ENCODE data around the gene ZNF225. TPM values are rescaled to one million over a fixed set of nuclear protein-coding genes. Genes with fewer than 3 reads are reported as not detected.

The ZNF225 gene
- total RNA-seq, result 2.4 and 2.8 TPM in 2 replicates

DNA sequence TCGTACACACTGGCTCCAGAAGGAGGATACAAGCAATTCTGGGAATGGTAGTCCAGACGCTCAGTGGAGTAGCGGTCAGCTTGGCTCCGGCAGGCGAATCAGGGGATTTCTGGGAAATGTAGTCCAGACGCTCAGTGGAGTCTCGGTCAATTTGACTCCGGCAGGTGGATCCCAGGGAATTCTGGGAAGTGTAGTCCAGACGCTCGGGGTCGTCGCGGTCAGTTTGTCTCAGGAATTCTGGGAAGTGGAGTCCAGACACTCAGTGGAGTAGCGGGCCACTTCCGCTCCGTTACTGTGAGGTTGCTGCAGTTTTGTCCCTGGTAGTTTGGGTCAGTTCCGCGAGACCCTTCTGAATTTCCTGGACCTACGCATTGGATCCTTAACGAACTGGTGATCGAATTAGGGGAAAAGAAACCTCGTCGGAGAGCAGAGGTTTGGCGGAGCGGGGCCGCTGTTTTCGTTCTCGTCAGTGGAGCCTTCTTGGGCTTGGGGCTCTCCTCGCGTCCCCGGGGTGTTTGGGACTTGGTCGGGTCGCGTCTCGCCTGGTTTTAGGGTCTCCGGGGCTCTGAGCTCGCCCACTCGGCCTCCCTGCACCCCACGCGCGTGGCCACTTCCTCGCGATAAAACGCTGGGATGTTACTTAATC is at the start of gene ZNF225:
Gene ZNF225, plus strand, starts transcription at position 262 of the 646 bp plus-strand sequence. CDS start 2,429 bp downstream, outside the sequence.

DNA sequence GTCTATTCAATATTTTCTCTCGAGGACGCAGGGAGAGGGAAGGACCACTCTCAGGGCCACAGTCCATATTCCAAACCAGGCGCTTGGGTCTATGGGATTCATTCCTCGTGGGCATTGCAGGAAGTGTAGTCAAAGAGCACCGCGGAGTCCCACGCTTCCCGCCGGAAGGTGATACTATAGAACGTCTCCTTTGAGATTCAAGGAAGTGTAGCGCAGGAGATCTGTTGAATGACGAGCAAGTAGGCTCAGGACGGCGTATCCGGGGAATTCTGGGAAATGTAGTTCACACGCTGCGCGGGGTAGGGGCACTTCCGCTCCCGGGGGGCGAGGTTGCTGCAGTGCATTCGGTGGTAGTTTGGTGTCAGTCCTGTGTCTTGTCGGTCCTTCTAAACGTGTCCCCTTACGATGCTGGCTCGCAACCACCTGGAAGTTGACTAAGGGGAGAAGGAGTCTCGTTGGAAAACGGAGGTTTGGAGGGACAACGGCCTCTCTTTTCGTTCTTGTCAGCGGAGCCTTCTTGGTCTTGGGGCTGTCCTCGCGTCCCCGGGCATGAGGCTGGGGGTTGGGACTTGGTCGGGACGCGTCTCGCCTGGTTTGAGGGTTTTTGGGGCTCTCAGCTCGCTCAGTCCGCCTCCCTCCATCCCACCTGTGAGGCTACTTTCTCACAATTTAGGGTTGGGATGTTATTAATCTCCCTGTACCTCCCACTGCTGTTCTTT is 41.2 kb upstream of the ZNF225 start, which contains the start of gene ZNF284:
Gene ZNF284, plus strand, starts transcription at position 336 of the 719 bp plus-strand sequence. CDS start 4,231 bp downstream, outside the sequence.

DNA sequence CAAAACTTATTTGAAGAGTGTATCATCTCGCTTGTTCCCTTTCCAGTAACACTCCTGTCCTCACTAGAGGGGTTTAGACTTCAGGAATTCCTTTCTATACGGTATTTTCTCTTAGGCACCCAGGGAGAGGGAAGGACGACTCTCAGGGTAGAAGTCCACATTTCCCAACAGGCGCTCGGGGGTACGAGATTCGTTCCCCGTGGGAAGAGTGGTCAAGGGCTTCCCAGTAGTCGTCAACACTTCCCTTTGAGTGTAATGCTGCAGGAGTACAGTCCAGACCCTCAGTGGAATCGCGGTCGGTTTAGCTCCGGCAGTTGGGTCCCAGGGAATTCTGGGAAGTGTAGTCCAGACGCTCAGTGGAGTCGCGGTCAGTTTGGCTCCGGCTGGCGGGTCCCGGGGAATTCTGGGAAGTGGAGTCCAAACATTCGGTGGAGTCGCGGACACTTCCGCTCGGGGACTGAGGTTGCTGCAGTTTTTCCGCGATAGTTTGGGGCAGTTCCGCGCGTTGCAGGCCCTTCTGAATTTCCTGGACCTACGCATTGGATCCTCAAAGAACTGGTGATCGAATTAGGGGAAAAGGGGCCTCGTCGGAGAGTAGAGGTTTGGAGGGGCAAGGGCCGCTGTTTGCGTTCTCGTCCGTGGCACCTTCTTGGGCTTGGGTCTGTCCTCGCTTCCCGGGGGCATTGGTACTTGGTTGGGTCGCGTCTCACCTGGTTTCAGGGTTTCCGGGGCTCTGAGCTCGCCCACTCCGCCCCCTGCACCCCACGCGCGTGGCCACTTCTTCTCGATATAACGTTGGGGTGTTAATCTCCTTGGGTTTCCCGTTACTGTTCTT is 19.1 kb upstream of the ZNF225 start, which contains the start of gene ZNF224:
Gene ZNF224, plus strand, starts transcription at position 431 of the 835 bp plus-strand sequence. CDS start 3,513 bp downstream, outside the sequence.

DNA sequence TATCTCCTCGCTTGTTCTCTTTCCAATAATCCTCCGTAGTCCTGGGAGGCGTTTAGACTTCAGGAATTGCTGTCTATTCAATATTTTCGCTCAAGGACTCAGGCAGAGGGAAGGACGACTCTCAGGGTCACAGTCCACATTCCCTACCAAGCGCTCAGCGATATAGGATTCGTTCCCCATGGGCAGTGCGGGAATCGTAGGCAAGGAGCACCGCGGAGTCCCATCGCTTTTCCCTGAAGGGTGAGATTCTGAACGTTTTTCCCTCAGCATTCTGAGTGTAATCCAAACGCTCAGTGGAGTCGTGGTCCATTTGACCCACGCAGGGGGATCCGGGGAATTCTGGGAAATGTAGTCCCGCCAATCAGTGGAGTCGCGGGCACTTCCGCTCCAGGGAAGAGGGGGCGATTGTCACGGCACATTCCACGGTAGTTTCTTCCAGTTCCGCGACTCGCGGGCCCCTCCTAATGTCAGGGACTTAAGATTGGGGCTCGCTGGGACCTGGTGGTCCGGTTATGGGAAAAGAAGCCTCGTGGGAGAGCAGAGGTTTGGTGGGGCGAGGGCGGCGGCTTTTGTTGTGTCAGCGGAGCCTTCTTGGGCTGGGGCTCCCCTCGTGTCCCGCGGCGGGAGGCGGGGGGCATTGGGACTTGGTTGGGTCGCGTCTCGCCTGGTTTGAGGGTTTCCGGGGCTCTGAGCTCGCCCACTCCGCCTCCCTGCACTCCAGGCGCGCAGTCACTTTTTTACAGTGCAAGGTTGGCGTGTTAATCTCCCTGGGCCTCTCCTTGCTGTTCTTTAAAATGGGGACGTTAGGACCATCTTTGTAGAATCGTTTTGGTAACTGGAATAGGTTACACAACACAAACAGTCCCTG is 28.2 kb downstream of the ZNF225 start, which contains the start of gene ZNF234:
Gene ZNF234, plus strand, starts transcription at position 364 of the 868 bp plus-strand sequence. CDS start 3,079 bp downstream, outside the sequence.

DNA sequence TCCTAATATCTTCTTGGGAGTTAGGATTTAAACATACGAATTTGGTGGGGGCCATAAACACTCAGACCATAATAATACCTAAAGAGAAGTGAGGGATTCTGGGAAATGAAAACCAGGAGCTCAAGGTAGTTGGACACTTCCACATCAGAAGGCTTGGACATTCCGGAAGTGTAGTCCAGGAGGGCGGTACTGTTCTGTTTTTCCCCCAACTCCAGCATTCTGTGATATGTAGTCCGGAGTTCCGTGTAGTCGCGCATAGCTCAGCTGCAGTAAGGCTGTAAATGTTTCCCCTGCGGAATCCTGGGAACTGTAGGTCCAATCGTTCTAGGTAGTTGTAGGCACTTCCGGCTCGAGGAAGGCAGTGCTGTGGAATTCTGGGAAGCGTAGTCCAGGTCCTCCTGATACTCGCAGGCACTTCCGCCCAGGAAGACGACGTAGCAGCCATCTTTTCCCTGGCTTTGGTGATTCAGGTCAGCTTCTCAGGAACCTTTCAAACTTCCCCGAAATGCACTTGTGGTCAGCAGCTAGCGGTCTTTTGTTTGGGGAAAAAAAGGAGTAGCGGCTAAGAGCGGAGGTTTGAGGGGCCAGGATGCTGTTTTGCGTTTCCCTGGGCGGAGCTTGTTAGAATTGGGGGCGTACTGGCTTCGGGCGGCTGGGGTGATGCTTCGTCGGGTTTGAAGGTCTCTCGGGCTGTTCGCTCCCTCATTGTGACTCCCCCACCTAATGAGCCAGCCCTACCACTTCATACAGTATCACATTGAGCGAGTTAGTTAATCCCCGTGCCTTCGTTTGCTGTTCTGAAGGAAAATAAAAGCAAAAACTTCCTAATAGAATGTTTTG is 51.7 kb downstream of the ZNF225 start, which contains the start of gene ZNF226:
Gene ZNF226, plus strand, starts transcription at position 428 of the 840 bp plus-strand sequence. CDS start 4,981 bp downstream, outside the sequence.

Other genes with a start within 250 kb of the ZNF225 start
- 2.6 and 3.3 TPM in 2 replicates for gene ZNF404, start 229.4 kb upstream of the ZNF225 start, total RNA-seq
- 5.4 and 7.7 TPM in 2 replicates for gene ZNF45, start 178.1 kb upstream of the ZNF225 start, total RNA-seq
- 4.3 and 6.3 TPM in 2 replicates for gene ZNF221, start 162.2 kb upstream of the ZNF225 start, total RNA-seq
- gene ZNF155, start 129.2 kb upstream of the ZNF225 start, total RNA-seq, result 5.0 and 6.3 TPM in 2 replicates
- gene ZNF230, start 110.4 kb upstream of the ZNF225 start, total RNA-seq, result 3.7 and 4.0 TPM in 2 replicates
- 0.26 and 2.1 TPM in 2 replicates for gene ZNF222, start 88.0 kb upstream of the ZNF225 start, total RNA-seq
- gene ZNF223, start 61.4 kb upstream of the ZNF225 start, total RNA-seq, result 1.3 and 8.8 TPM in 2 replicates
- 1.8 and 1.9 TPM in 2 replicates for gene ZNF284, start 41.2 kb upstream of the ZNF225 start, total RNA-seq
- 7.8 and 8.3 TPM in 2 replicates for gene ZNF224, start 19.0 kb upstream of the ZNF225 start, total RNA-seq
- gene ZNF234, start 28.2 kb downstream of the ZNF225 start, total RNA-seq, result 3.9 and 4.0 TPM in 2 replicates
- 4.0 and 15.2 TPM in 2 replicates for gene ZNF226, start 51.7 kb downstream of the ZNF225 start, total RNA-seq
- 5.1 and 8.1 TPM in 2 replicates for gene ZNF227, start 99.1 kb downstream of the ZNF225 start, total RNA-seq
- 0.35 and 0.60 TPM in 2 replicates for gene ZNF233, start 146.5 kb downstream of the ZNF225 start, total RNA-seq
- gene ZNF235, start 191.6 kb downstream of the ZNF225 start, total RNA-seq, result 1.2 and 10.0 TPM in 2 replicates
- 2.6 and 3.6 TPM in 2 replicates for gene ZNF112, start 243.3 kb downstream of the ZNF225 start, total RNA-seq